HG03108 (cell line): ENCODE results near the gene MYOM1.
A peak's percentile ranks its signal among the peaks of the same experiment; 100 is the strongest.

Source experiments
- ATAC-seq: cut with Tn5 transposase; IDR thresholded peaks from one replicate; pipeline ENCODE4 v1.9.1; 2021; ENCODE audit warnings: moderate library complexity; ENCODE audit not compliant: unreplicated experiment

The MYOM1 gene

DNA sequence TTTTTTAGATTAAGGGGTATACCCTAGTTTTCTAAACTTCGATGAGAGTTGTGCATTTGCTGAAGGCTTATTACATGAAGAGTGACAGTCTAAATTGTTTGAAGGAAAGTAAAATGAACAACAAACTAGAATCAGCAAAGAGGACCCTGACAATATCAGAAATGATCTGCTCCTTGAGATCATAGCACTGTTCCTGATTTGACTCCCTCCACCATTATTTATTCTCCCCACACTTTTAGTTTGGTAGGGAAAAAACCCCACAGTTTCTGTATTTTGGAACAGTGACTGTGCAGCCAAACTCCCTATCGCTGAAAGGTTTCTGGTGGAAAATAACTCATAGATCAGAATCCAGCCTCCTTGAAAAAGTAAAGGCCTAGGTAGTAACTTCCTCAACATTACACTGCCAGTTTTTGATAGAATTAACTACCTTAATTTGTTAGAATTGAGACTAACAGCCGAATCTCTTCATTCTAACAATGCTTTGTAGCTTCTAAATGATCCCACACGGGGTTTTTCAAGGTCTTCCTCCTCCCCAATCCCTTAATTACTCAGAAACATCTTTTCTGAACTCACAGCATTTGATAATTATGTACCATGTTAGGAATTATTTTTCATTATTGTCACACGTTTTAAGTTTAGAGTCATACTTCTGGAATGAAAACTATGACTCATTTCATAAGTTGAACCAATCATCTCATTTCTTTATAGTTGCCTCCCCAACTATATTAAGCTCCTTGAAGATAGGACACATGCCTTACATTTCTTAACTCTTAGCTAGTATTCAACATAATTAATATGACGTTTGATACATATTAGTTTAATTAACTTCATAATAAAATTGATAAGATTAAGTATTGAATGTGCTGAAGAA is 30.7 kb upstream of the MYOM1 start:
- ATAC-seq = no peak

DNA sequence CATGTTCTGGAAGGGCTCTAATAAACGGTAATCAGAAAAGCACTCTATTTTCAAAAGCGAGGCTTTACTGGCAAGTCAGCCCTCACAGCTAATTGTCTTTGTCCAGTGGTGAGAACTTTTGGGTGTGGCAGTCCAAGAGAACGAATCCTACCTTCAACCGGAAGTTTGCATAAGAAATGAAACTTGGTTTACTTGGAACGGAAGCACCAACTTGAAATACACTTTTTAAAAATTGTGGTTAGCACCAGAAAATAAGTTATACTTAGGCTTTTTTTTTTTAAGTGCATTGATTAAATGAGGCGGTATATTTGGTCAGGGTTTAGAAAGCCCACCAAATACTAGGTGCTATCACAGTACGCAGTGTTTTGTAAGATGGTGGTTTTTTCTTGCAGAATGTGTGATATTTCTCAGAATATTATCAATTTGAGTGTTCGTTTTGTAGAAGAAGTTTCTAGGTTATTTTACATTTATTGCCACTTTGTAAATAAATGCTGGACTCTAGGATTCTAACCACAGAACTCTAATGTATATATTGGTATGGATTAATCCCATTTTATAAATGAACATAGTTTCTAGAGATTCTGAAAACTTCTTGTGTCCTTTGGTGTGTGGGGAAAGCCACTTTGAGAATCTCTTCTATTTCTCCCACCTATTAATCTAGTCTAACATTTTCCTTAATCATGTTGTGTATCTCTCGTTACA is 29.0 kb upstream of the MYOM1 start:
- ATAC-seq = no peak

DNA sequence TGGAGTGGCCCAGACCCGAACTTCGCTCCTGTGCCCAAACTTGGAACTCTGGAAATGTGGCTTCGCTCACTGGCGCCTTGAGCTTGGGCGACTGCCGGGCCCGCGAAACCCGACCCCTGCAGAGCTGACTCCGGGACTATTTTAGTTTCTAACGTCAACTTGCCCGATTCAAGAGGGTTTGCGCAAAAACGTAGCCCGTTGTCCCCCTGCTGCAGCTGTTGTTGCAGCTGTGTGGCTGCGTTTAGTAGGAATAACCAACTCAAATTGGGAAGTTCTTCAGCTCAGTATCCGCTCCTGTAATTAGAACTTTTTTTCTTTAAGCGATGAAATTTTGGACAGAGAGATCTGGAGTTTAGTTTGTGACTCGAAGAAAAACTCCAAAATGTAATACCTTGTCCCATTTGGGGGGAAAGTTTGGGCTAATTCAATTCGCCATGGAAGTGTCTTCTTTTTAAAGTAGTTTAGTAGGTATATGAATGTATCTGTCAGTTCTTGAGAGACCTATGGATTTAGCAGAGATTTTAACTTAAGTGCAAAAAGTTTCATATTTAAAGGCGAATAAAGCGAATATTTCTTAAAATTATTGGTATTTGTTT is 28.4 kb upstream of the MYOM1 start:
- peak; percentile 0 for ATAC-seq

DNA sequence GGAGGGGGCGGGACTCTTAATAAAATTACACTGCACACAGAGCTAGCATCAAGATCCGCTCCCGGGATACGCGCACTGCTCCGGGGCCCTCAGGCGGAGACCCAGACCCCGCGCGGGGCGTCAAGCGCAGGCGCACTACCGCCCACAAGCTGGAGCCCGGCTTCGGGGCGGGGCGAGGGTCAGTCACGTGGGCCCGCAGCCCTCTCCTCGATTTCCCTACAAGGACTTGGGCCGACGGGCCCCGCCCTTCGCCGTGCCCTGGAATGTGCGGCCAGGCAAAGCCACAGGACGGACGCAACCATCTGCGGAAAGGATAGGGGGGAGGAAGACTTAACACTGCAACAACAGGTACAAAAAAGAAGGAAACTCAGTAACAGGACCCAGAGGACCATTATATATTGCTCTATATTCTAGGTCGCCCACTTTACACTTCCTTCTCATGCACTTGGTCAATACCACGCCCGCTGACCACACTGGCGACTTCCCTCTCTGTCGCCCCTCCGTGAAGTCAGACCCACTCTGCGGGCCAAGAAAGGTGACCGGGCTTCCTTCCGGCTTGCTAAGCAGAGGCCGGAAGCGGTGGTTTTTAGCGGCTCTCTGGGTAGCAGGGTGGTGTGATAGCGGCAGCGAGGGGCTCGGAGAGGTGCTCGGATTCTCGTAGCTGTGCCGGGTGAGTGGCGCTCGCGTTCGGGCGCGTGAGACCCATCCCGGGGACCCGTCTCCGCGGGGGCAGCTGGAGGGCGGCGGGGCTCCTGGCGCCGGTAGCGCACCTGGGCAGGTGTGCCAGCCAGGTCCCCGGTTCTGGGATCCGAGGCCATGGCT is 27.7 kb upstream of the MYOM1 start, which contains the start of gene MYL12A:
Gene MYL12A, plus strand, starts transcription at position 562 of the 822 bp plus-strand sequence. CDS start 5,447 bp downstream, outside the sequence.
- ATAC-seq = peak; percentile 74

DNA sequence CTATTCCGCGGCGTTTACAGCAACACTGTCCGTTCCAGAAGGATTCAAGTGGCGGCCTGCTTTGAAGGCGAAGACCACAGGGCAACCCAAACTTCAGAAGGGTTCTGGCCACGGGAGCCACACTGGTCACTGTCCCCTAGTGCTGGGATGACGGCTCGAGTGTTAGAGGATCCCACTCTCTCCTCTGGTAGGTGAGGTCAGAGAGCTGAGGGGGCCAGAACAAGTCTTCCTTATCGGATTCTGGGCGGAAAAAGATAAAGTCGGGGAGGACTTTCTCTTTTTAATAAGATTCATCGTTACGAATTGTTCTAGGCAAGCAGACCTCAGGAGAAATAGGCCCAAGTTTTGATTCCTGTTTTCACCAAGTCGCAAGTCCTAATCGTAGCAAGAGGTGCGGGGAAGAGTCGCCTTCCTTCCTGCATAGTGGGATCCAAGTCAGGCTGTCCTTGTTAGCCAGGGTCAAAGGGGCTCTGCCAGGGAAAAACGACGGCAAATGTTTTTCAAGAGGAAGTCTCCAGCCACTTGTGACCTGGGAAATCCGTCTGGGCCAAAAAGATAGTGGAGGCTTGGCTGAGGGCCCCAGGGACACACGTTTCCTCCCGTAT is 27.0 kb upstream of the MYOM1 start:
- ATAC-seq = no peak

DNA sequence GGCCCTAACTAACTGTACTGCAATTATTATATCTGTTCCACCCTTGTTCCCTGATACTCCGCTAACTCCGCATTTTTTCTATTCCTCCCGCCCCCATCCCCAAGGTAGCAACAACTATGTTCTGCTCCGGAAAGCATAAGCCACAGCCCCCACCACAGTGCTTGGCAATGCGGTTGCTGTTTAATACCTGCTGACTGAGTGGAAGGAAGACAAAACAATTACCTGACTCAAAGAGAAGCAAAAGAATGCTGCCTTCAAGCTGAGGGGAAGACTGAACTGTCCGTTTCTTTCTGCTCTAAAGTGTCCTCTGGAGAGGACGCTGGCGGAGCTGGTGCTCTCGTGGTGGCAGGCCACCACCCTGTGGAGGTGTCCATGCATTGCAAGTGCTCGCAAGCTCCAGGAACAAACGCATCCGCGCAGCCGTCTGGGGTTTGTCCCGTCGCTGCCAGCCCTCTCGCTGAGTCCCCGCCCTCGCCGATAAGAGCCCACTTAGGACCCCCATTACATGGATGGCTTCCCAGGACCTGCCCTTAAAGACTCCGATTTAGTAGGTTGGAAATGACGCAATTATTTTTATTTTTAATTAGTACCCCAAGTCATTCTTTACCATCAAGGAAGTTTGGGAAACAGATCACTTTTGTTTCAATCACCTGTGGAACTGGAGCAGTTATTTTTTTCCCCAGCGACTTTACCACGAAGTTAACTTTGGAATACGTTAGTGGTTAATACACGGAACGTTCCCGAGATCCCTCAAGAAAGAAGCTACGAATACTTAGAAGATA is 26.3 kb upstream of the MYOM1 start:
- peak; percentile 41 for ATAC-seq

DNA sequence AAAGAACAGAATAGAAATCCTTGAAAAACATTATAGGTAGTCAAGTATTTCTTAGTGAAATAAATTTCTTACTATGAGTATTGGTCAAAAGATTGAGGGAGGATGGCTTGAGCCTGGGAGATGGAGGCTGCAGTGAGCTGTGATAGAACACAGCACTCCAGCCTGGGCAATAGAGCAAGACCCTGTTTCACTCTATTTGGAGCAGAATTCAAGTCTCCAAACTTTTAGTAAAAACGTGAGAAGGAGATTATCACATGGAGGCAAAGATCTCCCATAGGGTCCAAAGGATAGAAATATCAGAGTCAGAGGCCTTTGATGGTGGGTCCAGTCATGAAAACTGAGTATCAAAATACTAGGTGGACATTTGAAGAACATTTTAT is 25.4 kb upstream of the MYOM1 start:
- no peak for ATAC-seq

DNA sequence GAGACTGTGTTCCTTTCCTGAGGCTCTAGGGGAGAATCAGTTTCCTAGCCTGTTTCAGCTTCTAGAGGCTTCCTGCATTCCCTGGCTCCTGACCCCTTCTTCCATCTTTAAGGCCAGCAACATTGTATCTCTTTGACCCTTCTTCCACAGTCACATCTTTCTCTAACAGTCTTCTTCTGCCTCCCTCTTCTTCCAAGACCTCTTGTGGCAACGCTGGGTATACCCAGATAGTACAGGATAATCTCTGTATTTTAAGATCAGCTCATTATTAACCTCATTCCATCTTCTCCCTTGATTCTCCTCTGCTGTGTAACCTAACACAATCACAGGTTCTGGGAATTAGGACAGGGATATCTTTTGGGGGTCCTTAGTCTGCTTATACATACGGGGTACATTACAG is 19.0 kb upstream of the MYOM1 start:
- ATAC-seq = no peak

DNA sequence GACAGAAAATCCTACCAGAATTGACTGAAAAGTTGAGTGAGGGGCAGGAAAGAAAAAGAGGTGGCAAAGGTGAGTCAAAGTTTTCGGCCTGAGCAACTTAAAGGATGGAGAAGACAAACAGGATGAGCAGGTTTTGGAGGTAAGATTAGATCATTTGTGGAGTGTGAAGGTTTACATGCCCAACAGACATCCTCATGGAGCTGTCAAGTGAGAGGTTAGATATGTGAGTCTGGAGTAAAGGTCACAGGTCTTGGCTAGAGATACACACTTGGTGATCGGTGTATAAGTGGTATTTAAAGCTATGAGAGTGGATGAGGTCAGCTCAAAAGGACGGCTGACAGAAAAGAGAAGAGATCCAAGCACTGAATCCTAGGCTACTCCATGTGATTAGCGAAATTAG is 16.7 kb upstream of the MYOM1 start:
- no peak for ATAC-seq

DNA sequence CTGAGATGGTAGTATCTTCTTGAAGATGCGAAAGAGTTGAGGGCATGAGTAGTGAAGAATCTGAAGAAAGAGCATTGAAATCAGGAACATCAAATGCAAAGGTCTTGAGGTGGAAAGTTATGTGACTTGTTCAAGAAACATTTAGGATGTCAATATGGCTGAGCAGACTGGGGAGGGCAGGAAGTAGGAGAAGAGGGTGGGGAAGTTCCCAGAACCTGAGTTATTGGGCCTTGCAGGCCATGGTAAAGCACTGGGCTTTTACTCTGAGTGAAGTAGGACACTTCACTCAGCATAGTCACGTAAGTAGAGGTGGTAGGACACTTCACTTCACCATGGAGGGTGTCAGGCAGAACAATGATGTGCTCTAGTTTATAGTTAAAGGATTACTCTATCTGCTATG is 16.1 kb upstream of the MYOM1 start:
- ATAC-seq = no peak

DNA sequence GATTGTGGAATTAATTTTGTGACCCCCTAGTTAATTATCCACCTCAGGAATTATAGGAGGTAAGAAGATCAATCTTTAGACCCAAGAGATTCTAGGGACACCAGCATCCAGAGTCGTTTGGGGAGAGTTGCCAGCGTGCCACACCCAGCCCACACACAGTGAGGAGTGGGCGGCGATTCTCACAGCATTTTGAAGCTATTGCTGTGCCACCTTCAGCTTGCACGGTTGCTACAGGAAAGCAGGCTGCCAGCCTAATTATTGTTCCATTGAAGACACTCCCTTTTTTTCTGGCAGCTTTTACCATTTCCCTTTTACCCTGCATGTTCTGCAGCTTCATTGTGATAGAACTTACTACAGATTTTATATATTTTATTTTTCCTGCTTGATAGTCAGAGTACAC is 14.7 kb upstream of the MYOM1 start:
- no peak for ATAC-seq

DNA sequence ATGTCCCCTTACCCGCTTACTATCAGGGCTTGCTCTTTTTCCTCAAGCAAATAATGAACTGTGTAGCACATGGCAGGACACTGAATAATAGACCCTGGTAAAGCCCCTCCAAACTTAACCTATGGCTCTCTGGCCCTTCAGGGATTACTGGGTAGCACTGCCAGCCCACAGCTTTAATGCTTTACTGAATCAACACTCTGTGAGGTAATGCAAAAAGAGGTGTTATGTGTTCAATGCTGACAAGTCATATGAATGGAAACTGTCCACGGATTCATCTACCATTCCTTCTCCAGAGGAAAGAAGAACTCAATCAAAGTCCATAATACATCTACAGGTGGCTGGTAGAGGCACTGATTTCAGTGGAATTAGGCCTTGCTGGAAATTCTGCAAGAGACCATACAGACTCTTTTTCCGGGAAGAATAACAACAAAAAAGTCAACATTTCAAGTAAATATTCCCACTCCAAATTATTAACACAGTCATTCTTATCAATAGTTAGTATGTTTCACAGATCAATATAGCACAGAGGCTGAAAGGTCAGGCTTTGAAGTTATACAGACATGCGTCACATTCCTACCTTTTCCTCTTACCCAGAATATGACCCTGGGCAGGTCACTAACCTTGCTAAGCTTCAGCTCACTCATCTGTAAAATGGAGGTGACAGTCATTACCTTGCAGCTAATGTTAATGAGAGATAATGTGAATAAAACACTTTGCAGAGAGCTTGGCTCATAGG is 13.8 kb upstream of the MYOM1 start:
- ATAC-seq = no peak

DNA sequence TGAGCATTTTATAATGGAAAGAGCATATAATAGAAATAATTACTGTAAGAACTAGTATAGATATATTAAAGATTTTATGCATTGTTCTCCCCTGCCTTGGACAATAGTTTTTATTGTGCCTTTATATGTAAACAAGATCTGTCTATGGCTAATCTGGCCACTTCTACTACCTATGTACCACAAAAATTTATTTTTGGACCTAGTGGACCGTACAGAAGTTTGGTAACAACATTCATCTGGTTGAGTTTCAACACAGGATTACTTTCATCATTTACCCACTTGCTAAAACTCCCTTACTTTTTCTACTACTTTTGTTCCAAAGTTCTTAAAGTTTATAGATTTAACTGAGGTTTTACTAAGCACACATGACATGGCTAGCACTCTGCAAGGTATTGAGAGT is 13.2 kb upstream of the MYOM1 start:
- no peak for ATAC-seq

DNA sequence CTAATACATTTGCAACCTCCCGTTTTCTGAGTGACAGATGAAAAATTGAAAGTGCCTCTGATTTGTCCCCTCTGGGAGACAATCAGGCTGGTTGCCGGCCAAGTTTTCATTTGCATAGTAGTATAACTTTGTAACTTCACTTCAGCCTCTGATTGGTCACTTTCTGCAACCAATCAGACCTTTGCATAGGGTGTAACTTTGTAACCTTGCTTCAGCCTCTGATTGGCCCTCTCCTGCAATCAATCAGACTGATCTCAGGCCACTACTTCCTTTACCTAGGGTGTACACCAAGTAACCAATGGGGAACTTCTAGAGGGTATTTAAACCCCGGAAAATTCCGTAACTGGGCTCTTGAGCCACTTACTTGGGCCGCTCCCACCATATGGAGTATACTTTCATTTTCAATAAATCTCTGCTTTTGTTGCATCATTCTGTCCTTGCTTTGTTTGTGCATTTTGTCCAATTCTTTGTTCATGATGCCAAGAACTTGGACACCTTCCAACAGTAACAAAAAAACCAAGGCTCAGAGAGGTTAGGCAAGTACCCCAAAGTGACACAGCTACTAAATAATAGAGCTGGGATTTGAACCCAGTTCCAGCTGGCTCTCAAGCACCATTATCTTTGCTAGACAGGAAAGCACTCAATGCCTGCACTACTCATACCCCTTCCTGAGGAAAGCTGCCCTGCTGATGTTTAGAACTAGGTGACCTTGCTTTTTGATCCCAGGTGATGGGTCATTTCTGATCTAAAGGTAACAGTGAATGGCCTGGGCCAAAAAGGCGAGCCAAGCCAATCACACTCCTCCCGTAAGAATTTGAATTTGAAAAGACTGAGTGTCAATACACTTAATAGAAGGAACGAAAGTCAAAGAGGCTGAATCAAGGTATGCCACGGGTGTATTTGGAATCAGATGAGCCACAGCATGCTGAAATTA is 10.9 kb upstream of the MYOM1 start:
- no peak for ATAC-seq

DNA sequence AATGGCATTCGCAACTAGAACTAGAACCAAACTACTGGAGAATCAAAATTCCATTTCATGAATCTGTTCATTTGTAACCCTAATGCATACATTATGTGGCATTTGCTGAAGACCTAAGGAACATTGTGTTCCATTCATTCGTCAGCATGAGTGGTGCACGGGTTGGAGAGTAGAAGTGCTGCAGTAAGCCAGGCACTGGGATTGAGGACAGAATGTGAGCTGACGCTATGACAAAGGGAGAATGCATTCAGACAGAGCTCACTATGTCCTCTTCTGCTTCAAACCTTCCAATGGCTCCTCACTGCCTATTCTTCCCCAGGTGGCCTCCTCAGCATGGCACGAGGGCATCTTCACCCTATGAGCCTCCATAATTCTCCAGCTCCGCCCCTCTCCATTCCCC is 6.3 kb upstream of the MYOM1 start:
- no peak for ATAC-seq

DNA sequence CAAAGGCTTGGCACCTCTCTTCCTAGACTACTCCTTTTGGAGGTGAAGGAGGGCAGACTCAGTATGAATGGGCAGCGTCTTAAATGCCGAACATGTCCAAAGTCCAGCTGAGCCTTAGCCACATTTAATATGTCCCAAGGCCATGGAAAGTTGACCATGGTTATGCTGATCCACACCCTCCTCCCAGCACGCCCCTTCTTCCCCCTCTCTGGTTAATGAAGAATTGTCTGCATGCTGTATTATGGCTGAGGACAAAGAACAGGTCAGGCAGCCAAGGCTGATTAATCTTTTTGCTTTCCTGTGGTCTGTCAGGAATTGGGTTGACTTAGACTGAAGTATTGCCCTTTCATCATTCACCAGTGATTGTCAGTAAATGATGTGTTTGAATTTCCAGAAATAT is 5.8 kb upstream of the MYOM1 start:
- no peak for ATAC-seq

DNA sequence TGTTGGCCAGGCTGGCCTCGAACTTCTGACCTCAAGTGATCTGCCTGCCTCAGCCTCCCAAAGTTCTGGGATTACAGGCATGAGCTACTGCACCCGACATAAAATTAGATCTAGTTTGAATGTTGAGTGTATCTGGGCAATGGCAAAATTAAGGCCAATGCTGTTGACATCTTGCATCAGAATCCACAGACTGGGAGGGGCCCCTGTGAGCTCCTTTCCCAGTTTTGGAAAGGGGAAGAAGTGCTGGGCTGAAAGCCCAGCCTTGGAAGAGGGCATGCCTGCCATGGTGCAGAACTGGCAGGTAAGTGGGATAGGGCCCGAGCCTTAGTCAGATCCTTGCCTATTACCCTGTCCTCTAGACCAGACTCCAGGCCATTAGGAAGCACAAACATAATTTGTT is 4.5 kb upstream of the MYOM1 start:
- ATAC-seq = no peak

DNA sequence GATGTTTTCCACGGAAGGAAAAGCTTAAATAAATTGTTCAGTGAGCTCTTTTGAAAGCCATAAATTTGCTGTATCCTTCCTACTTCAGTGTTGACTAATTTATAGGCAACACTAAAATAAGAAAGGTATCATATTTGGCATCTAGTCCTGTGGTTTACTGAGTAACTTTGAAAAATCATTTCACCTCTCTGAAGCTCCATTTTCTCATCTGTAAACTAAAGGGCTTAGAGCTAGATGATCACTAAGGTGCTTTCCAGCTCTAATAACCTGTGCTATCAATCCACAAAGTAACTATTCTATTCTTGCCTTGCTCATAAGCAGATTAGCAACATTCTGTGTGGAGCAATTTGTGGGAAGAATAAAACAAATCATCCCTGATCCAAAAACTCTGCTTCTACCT is 3.6 kb upstream of the MYOM1 start:
- no peak for ATAC-seq
